Erythroblast (primary cell): ENCODE measurements around the gene ZNF835.

Source experiments
- GATA1 ChIP-seq: IDR thresholded peaks from 2 replicates; pipeline ENCODE4 v1.6.1; 2011; ENCODE audit warnings: low read depth, mild to moderate bottlenecking, control low read depth, low read length, moderate library complexity
- POLR2A ChIP-seq: IDR thresholded peaks from 2 replicates; pipeline ENCODE4 v1.6.1; 2011; ENCODE audit warnings: mild to moderate bottlenecking, low read length

DNA sequence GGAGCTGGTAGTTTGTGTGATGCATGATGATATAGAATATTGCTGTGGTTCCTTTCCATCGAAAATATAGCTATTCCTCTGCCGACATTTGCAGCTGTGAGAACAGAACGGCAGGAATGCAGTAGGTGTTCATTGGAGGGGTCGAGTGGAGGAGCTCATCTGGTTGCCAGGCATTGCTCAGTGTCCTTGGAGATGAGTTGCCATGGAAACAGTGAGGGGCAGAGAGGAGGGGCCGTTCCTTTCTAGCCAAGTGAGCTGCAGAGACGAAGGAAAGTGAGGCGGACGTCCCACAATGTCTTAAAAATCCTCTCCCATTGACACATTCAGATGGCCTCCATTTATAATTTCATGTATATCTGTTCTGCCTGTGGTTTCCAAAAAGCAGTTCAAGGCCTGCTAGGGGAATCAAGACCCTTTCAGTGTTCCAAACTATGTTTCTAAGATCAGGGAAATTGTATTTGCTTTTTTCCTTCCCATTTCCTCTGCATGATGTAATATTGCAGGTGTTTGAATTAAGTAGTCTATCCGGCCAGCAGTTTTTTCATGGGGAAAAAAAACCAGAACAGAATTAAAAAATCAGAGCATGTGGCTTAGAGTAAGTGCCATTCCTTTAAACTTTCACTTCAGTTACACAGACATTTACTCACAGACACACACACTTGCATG, 41.2 kb upstream of the ZNF835 start:
- TF ChIP-seq POLR2A = no peak
- no peak for TF ChIP-seq GATA1
